Measurements from ENCODE around the gene NISCH. TPM values are rescaled to one million over a fixed set of nuclear protein-coding genes. Genes with fewer than 3 reads are reported as not detected.

Gene NISCH
- total RNA-seq, 1 donor from 2014 or later = 240 TPM

GRCh38 chr3:52481819-52482521 is 26.6 kb downstream of the NISCH start:
- peak; percentile 61 for TF ChIP-seq CTCF (IDR thresholded peaks at IDR 0.05; ENCODE audit: unreplicated experiment)
- H3K4me3 Mint-ChIP-seq = no peak overlapping the region
- DNase-seq (ENCODE audit: low spot score in 2 of 2, unreplicated experiment in 2 of 2) = no peak
- peaks cover 37% of the 10 kb centered on the region for H3K4me1 Mint-ChIP-seq
- peaks cover 21% of the 10 kb centered on the region for H3K36me3 Mint-ChIP-seq
- H3K27me3 Mint-ChIP-seq (ENCODE audit: low read depth) = no peaks in the 10 kb centered on the region
- H3K9me3 Mint-ChIP-seq = no peaks in the 10 kb centered on the region
- peak overlapping the region; percentile 47 for H3K27ac Mint-ChIP-seq

- no peaks in the 10 kb centered on the region for H3K27me3 Mint-ChIP-seq (ENCODE audit: low read depth)
- H3K4me3 Mint-ChIP-seq = no peak overlapping the region
- H3K9me3 Mint-ChIP-seq = no peaks in the 10 kb centered on the region
- peak overlapping the region; percentile 97 for H3K27ac Mint-ChIP-seq
- peaks cover 22% of the 10 kb centered on the region for H3K36me3 Mint-ChIP-seq
- peaks cover 37% of the 10 kb centered on the region for H3K4me1 Mint-ChIP-seq
- TF ChIP-seq CTCF (IDR thresholded peaks at IDR 0.05; ENCODE audit: unreplicated experiment) = no peak
- DNase-seq (ENCODE audit: low spot score in 2 of 2, unreplicated experiment in 2 of 2) = no peak
Observed at GRCh38 chr3:52483081-52483480, 27.7 kb downstream of the NISCH start.

- no peak for DNase-seq (ENCODE audit: low spot score in 2 of 2, unreplicated experiment in 2 of 2)
- H3K9me3 Mint-ChIP-seq = no peaks in the 10 kb centered on the region
- no peaks in the 10 kb centered on the region for H3K27me3 Mint-ChIP-seq (ENCODE audit: low read depth)
- H3K4me3 Mint-ChIP-seq = peak overlapping the region; percentile 18
- peak overlapping the region; percentile 97 for H3K27ac Mint-ChIP-seq
- H3K4me1 Mint-ChIP-seq = peaks cover 37% of the 10 kb centered on the region
- TF ChIP-seq CTCF (IDR thresholded peaks at IDR 0.05; ENCODE audit: unreplicated experiment) = no peak
- peaks cover 19% of the 10 kb centered on the region for H3K36me3 Mint-ChIP-seq
Observed at GRCh38 chr3:52483577-52484381, 28.4 kb downstream of the NISCH start.

- Mint-ChIP-seq H3K9me3 (no peaks in the 10 kb centered on the region), H3K27me3 (ENCODE audit: low read depth) (no peaks in the 10 kb centered on the region), H3K36me3 (peaks cover 17% of the 10 kb centered on the region), H3K4me3 (no peak overlapping the region), H3K4me1 (peaks cover 37% of the 10 kb centered on the region), H3K27ac (peak overlapping the region; percentile 97)
- DNase-seq (ENCODE audit: low spot score in 2 of 2, unreplicated experiment in 2 of 2) = no peak
- TF ChIP-seq CTCF (IDR thresholded peaks at IDR 0.05; ENCODE audit: unreplicated experiment) = no peak
Observed at GRCh38 chr3:52484680-52485461, 29.5 kb downstream of the NISCH start.

GRCh38 chr3:52487050-52487787 is 31.8 kb downstream of the NISCH start:
- Mint-ChIP-seq H3K9me3 (no peaks in the 10 kb centered on the region), H3K36me3 (peaks cover 26% of the 10 kb centered on the region), H3K27me3 (ENCODE audit: low read depth) (no peaks in the 10 kb centered on the region), H3K4me3 (no peak overlapping the region), H3K4me1 (peaks cover 37% of the 10 kb centered on the region), H3K27ac (no peak overlapping the region)
- TF ChIP-seq CTCF (IDR thresholded peaks at IDR 0.05; ENCODE audit: unreplicated experiment) = no peak
- DNase-seq (ENCODE audit: low spot score in 2 of 2, unreplicated experiment in 2 of 2) = no peak

All from mesothelial cell of epicardium (in vitro differentiated cells).